Skin epidermis (tissue), 12 donors: ENCODE results near the gene ACAP1.
A peak's percentile ranks its signal among the peaks of the same experiment; 100 is the strongest.

Source experiments
- H3K27ac ChIP-seq, 21 experiments: fragments of 200-600 bp; sonication (generic) in 11 of 21; one replicate each; pipeline ENCODE4 v1.5.0; 2020; ENCODE audit warnings: mild to moderate bottlenecking in 3 of 21, inconsistent platforms in 2 of 21, moderate library complexity in 2 of 21
- H3K4me3 ChIP-seq, 7 experiments: fragments of 200-600 bp; sonication (generic) in 2 of 7; one replicate each; pipeline ENCODE4 v1.5.0; 2020; ENCODE audit warnings: inconsistent platforms in 2 of 7, mild to moderate bottlenecking in 2 of 7, moderate library complexity in 1 of 7

Gene ACAP1

DNA sequence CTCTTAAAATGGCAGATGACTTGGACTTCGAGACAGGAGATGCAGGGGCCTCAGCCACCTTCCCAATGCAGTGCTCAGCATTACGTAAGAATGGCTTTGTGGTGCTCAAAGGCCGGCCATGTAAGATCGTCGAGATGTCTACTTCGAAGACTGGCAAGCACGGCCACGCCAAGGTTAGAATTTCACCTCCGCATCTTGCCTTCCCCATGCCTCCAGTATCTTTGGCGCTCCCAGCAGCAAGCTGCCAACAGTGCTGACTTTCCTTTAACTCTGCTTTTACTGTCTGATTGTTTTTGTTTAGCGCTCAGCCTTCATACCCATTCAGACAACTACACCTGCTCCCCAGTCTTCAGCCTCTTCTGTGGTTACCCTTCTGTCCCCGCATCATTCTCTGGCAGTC is 26.7 kb upstream of the ACAP1 start:
- Histone ChIP-seq H3K4me3 (peak overlapping the region in 4 of 7 experiments; percentile 86 to 100 (median 94)), H3K27ac (peak overlapping the region in 14 of 21 experiments; percentile 93 to 100 (median 100))

DNA sequence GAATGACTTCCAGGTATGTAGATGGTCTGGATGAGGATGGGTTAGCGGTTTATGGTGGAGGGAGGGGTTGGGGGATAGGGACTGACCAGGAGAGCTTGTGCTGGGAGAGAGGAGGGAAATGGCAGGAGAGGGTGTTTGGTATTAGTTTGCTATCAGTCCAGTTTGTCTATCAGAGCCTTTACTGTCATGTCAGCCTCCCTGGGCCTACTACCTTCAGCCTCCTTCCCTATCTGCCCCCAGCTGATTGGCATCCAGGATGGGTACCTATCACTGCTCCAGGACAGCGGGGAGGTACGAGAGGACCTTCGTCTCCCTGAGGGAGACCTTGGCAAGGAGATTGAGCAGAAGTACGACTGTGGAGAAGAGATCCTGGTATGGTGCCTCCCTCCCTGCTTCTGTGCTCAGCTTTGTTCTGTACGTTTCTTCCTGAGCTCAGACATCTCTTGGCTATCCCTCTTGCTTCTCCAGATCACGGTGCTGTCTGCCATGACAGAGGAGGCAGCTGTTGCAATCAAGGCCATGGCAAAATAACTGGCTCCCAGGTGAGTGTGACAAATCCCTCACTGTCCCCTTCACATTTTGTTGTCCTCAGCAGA is 25.1 kb upstream of the ACAP1 start:
- Histone ChIP-seq H3K27ac (no peak overlapping the region), H3K4me3 (no peak overlapping the region)

GRCh38 chr17:7312432-7313087 is 23.8 kb upstream of the ACAP1 start:
- H3K27ac ChIP-seq = no peak overlapping the region
- H3K4me3 ChIP-seq = no peak overlapping the region

- Histone ChIP-seq H3K27ac (peak overlapping the region in 1 of 21 experiments; percentile 38), H3K4me3 (no peak overlapping the region)
Observed at GRCh38 chr17:7313088-7313889, 23.0 kb upstream of the ACAP1 start.

DNA sequence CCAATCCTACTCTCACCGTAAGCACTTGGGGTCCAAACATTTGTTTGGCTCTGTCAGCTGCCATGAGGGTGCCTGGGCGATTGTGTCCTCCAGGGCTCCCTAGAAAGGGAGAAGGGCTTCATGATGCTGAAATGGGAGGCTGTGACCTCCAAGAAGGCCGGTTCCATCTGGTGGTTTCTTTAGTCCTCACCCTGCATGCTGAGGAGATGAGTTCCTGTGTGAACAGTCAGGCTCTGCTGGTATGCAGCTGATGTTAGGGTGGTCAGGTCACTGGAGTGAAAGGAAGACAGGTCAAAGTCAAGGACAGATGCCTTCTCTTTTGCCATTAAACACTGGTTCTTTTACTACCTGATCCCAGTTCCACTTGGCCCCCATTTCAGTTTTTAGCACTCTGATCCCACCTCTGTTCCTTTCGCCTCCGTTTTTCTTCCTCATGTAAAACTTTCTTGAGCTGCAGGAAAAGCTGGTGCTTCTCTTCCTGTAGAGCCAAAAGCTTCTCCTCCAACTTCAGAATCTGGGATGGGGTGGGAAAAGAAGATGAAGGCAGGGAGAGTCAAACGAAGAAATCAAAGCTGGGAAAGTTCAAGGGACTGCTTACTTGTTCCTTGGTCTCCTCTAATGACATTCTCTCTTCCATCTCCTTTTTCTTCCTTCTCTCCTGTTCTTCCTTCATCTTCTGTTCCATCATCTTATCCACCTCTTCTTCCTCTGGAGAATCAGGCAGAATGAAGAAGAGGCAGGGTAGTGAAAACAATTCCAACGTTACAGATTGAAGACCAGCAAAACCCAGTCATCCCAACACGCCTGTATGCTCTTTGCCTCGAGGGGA is 22.2 kb upstream of the ACAP1 start:
- Histone ChIP-seq H3K4me3 (peak overlapping the region; percentile 50 to 92 (median 82)), H3K27ac (peak overlapping the region in 20 of 21 experiments; percentile 76 to 98 (median 92))

GRCh38 chr17:7314719-7315569 is 21.4 kb upstream of the ACAP1 start, which contains the start of gene GPS2:
Gene GPS2 (minus strand): TSS chr17:7315360. CDS start chr17:7315052, 308 bp downstream.
- H3K4me3 ChIP-seq = peak within 1 kb of the TSS; percentile 50 to 92 (median 82)
- H3K27ac ChIP-seq = peak within 1 kb of the TSS; percentile 76 to 98 (median 92)

DNA sequence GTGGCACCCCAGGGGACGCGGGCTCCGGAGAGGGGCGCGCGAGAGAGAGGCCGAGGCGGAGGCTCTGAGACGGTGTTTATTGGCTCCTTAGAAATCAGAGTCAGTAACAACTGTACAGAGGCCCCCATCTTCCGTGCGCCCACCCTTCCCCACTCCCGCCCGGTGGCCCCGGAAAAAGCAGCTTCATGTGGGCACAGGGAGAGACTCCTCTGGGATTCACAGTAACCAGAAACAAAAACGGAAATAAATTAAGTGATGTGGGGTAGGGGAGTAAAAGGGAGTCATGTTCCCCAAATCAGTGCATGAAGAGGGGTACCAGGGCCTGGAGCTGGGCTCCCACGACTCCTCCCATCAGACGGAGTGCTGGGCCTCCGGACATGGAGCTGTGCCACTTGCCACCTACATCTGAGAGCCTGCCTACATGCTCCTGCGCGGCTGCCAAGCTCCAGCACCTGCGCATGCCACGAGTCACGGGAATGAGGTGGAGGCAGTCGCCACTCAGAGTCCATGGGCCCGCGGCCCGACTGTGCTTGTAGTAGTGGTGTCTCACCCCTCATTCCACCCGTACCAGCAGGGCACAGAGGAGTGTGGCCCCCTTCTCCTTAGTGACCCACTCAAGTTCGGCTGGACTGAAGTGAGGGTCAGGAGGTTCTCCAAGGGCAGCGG is 20.6 kb upstream of the ACAP1 start:
- peak overlapping the region; percentile 76 to 98 (median 92) for H3K27ac ChIP-seq
- H3K4me3 ChIP-seq = peak overlapping the region; percentile 50 to 92 (median 82)

- Histone ChIP-seq H3K4me3 (no peak overlapping the region), H3K27ac (peak overlapping the region in 1 of 21 experiments; percentile 38)
Observed at GRCh38 chr17:7317161-7317803, 19.0 kb upstream of the ACAP1 start.

DNA sequence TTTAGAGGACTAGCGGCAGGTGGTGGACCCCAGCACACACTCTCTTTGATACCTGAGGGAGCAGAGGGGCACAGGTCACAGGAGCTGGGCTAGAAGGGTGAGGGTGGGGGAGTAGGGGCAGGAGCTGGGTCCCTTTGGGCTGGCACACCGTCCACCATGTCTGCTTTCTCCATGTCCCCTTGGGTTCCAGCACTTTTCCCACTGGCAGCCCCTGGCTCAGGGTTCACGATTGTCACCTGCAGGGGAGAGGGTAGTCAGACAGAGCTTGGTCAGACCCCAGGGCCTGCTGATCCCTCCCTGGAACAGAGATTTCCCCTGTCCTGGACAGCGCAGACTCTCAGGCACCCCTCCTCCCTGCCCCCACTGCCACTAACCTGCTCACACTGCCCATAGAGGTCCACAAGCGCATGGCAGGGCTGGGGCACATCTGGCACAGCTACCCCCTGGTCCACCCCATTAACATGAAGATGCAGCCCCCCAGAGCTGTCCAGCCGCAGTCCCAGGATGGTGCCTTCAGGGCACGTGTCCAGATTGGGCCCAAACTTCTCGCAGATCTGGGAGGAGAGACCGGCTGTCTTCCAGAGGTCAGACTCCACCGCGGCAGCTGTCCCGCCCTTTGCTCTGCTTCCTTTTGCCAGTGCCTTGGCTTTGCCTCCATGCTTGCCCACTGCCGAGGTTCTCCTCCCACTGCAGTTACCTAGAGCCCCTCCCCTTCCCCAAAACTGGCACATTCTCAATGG is 18.0 kb upstream of the ACAP1 start:
- Histone ChIP-seq H3K4me3 (no peak overlapping the region), H3K27ac (peak overlapping the region in 1 of 21 experiments; percentile 5)

DNA sequence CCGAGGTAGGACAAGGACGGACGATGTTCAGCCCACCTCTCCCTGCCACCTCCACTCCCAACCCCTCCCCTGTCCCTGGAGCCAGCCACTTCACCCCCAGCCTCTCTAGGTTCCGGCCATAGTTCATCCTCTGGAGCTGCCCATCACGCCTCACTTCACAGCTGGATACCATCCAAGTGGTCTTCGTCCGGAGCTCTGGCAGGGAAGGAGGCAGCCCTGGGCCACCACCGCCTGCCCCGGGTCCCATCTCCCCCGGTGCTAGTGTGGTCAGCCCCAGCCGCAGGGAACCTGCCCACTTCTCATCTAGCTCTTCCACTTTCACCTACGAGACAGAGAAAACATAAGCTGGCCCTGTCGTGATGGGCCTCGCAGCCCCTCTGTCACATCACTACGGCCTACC is 14.9 kb upstream of the ACAP1 start:
- Histone ChIP-seq H3K27ac (no peak overlapping the region), H3K4me3 (no peak overlapping the region)

DNA sequence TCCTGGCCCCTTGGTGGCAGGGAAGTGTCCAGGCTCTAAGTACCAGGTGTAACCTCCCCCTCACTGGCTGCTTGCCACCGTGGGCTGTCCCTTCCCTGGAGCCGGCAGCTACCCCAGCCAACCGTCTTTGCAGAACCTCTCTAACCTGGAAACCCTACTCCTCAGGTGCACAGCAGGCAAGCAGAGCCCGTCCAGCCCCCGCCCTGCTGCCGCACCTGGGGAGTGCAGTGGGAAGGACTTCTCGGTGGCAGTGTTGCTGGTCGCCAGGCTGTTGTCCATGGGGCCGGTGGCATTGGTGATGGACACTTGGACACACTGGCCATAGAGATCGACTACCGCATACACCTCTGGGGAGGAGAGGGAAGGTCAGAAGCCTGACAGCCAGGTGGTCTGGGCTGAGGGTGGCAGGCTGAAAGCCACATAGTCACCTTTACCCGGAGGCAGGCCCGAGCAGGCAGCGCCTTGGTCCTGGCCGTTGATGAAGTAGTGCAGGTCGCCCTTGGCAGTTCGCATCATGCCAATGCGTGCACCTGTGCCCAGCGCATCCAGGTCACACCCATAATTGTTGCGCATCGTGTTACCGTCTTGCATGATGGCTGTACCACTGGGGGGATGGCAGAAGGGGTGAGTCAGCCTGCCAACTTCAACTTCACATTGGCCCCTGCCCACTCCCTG is 13.7 kb upstream of the ACAP1 start:
- H3K27ac ChIP-seq = no peak overlapping the region
- no peak overlapping the region for H3K4me3 ChIP-seq

DNA sequence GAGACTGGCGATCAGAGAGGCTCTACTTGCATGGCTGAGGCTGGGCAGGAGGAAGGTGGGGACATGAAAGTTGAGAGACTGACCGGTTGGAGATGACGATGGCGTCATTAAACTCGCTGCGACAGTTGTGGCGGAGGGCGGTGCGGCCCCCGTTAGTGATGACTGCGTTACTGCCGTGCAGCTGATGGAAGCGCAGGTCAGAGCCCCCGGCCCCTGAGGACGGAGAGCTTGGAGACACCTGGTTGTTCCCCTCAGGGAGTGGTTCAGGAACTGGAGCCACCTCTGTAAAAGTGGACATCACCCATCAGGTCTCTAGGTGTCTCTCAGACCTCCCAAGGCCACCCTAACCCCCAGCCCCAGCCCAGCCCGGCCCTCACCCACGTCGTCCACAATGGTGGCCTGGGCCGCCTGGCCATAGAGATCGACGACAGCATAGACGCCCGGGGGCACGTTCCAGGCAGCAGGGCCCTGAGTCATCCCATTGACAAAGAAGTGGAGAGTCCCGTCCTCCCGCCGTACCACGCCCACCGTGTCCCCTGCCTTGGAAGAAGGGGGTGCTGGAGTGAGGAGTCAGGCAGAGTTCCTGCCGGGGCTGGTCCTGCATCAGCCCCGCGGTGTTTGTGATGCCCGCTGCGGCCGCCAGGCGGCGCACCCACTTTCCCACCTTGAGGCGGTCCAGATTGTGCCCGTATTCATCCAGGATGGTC is 12.4 kb upstream of the ACAP1 start:
- no peak overlapping the region for H3K4me3 ChIP-seq
- H3K27ac ChIP-seq = no peak overlapping the region

- Histone ChIP-seq H3K27ac (no peak overlapping the region), H3K4me3 (no peak overlapping the region)
Observed at GRCh38 chr17:7324438-7324779, 11.9 kb upstream of the ACAP1 start.

- no peak overlapping the region for H3K4me3 ChIP-seq
- H3K27ac ChIP-seq = no peak overlapping the region
Observed at GRCh38 chr17:7325031-7325528, 11.2 kb upstream of the ACAP1 start.

DNA sequence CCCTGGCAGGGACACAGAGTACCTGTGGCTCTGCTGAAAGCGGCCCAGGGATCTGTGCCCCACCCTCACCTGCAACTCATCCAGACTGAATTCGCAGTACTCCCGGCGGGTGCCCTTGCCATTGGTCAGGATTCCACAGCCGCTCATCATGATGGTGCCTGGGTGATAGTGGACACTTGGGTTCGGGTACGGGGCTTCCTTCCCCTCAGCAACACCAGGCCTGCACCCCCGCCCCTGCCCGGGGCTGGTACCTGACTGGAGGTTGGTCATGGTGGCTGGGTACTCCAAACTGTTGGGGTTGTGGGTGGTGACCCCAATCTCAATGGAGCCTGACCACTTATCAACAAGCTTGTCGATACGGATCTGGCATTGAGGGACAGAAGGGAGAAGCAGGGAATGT is 10.1 kb upstream of the ACAP1 start:
- no peak overlapping the region for H3K27ac ChIP-seq

GRCh38 chr17:7327056-7327455 is 9.3 kb upstream of the ACAP1 start:
- H3K27ac ChIP-seq = no peak overlapping the region

More for the DNA sequence above, 10.1 kb upstream of the ACAP1 start:
- no peak overlapping the region for H3K4me3 ChIP-seq

More at GRCh38 chr17:7327056-7327455, 9.3 kb upstream of the ACAP1 start:
- H3K4me3 ChIP-seq = no peak overlapping the region
